ENCODE measurements around the gene ZNF322. TPM values are rescaled to one million over a fixed set of nuclear protein-coding genes. Genes with fewer than 3 reads are reported as not detected.

ZNF322 gene
- total RNA-seq, 2 experiments from 2014 or later: 8.3 to 8.7 TPM

Other genes with a start within 250 kb of the ZNF322 start
- 10 to 100 TPM; 28.8 to 30.1 TPM for gene BTN3A3, start 219.2 kb downstream of the ZNF322 start, total RNA-seq
- gene BTN2A1, start 201.8 kb downstream of the ZNF322 start, total RNA-seq: 10 to 100 TPM; 19.0 to 21.3 TPM
- under 1 TPM; 0.14 to 0.16 TPM for gene BTN1A1, start 159.4 kb downstream of the ZNF322 start, total RNA-seq
- 10 to 100 TPM; 89.2 to 90.1 TPM for gene HMGN4, start 121.4 kb downstream of the ZNF322 start, total RNA-seq
- gene ABT1, start 62.8 kb downstream of the ZNF322 start, total RNA-seq: 10 to 100 TPM; 44.5 to 45.8 TPM

Data from activated naive CD8-positive, alpha-beta T cell treated with anti-CD3 and anti-CD28 coated beads for 36 hours (primary cell).